ENCODE measurements around the gene ASB8. TPM values are rescaled to one million over a fixed set of nuclear protein-coding genes. Genes with fewer than 3 reads are reported as not detected.
"Not testable (repeated sequence)": the region's sequence is repeated elsewhere in the genome, so short reads cannot be mapped to it uniquely, and the experiment has no call there.

The ASB8 gene
- polyA plus RNA-seq, 1 experiment, result 30.1 TPM

DNA sequence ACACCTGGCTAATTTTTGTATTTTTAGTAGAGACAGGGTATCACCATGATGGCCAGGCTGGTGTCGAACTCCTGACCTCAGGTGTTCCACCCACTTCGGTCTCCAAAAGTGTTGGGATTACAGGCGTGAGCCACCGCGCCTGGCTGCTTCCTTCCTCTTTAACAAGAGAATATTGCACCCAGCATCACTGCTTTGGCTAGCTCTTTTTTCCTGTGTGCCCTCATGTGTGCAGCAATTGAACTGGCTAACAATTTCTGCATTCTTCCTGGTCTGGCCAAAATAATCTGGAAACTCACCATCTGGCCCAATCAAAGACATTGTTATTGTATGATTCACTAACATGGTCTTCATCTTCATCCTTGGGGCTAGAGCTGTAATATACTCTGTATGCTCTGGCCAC is 2.7 kb upstream of the ASB8 start:
- POLR2A ChIA-PET, result no interaction called here
- Histone ChIP-seq H3K4me3 (ENCODE audit: low read depth, low read length) (no peak overlapping the region), H3K27me3 (ENCODE audit: control insufficient read depth, insufficient read depth, low read length) (no peaks in the 10 kb centered on the region), H3K27ac (ENCODE audit: low read depth, low read length) (no peak overlapping the region), H3K9me3 (ENCODE audit: control insufficient read depth, insufficient read depth, low read length) (no peaks in the 10 kb centered on the region)
- TF ChIP-seq, protein P1, sequence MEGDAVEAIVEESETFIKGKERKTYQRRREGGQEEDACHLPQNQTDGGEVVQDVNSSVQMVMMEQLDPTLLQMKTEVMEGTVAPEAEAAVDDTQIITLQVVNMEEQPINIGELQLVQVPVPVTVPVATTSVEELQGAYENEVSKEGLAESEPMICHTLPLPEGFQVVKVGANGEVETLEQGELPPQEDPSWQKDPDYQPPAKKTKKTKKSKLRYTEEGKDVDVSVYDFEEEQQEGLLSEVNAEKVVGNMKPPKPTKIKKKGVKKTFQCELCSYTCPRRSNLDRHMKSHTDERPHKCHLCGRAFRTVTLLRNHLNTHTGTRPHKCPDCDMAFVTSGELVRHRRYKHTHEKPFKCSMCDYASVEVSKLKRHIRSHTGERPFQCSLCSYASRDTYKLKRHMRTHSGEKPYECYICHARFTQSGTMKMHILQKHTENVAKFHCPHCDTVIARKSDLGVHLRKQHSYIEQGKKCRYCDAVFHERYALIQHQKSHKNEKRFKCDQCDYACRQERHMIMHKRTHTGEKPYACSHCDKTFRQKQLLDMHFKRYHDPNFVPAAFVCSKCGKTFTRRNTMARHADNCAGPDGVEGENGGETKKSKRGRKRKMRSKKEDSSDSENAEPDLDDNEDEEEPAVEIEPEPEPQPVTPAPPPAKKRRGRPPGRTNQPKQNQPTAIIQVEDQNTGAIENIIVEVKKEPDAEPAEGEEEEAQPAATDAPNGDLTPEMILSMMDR (IDR thresholded peaks at IDR 0.05; ENCODE audit: low read depth, low read length), result no peak
- CTCF ChIA-PET, result interaction anchor here (1.4 kb wide), 1 partner anchor 29 kb away, joined by 4 read pairs; no protein-coding TSS in a partner anchor
- DNase-seq (ENCODE audit: low read depth, low spot score), result no peak

DNA sequence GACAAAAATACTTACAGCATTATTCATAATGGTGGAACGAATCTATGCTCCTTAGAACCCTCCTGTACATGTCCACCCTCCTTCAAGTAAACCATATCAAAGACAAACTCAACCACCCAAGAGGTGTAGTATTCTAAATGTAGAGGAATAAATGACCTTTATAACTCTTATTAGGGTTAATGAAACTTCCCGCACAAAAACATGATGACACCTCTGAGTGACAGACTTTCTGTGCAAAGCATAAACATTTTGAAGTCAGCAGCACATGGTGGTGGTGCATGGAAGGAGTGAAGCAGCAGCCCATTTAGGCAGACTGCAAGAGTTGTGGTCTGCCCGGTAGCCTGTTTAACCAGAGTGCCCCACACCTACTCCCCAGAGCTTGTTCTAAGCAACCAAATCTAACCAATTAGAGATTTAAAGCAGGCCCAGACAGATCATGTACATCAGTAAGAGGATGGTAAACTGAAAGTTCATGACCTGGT is 615 bp upstream of the ASB8 start:
- H3K9me3 ChIP-seq (ENCODE audit: control insufficient read depth, insufficient read depth, low read length), result no peaks in the 10 kb centered on the region
- H3K4me3 ChIP-seq (ENCODE audit: low read depth, low read length), result peak overlapping the region; percentile 99
- no peak overlapping the region for H3K27ac ChIP-seq (ENCODE audit: low read depth, low read length)
- DNase-seq (ENCODE audit: low read depth, low spot score), result no peak
- ChIA-PET CTCF (interaction anchor here (0.5 to 2.4 kb wide), 14 partner anchors 8 to 460 kb away, joined by 3 to 11 read pairs (median 4); partner anchors contain the start of gene CCDC184), POLR2A (interaction anchor here (0.6 to 1.9 kb wide), 2 partner anchors 9 to 52 kb away, joined by 7 to 8 read pairs; partner anchors contain the start of gene SENP1)
- TF ChIP-seq, protein P1 (IDR thresholded peaks at IDR 0.05; ENCODE audit: low read depth, low read length), result no peak
- H3K27me3 ChIP-seq (ENCODE audit: control insufficient read depth, insufficient read depth, low read length), result no peaks in the 10 kb centered on the region

DNA sequence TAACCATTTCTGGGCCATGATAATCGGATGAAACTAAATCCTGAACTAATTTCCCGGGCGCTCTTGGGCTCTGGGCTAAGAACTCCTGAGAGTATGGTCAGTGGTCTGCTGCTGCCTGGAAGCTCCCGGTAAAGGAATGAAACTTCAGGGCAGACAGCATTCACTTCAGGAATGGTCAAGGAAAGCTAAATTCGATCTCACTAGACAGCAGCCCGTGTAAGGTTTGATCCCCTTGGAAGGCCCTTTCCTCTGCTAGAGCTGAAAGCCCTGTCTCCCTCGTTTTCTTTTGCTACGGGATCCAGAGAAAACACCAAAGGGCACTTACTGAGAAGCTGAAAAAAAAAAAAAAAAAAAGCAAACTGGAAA is 680 bp downstream of the ASB8 start:
- TF ChIP-seq, protein P1 (IDR thresholded peaks at IDR 0.05; ENCODE audit: low read depth, low read length), result no peak
- POLR2A ChIA-PET, result interaction anchor here (0.6 to 1.9 kb wide), 3 partner anchors 10 to 526 kb away, joined by 3 to 10 read pairs (median 8); partner anchors contain the start of gene SENP1

DNA sequence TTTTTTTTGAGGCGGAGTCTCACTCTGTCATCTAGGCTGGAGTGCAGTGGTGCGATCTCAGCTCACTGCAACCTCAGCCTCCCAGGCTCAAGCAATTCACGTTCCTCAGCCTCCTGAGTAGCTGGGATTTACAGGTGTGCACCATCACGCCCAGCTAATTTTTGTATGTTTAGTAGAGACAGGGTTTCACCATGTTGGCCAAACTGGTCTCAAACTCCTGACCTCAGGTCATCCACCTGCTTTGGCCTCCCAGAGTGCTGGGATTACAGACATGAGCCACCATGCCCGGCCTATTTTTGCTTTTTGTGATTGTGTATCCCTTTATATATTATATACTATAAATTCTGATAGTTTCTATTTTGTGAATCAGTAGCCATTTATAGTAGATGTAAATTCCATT is 1.5 kb downstream of the ASB8 start:
- DNase-seq (ENCODE audit: low read depth, low spot score), result not testable (repeated sequence)
- CTCF ChIA-PET, result interaction anchor here (2.3 kb wide), 1 partner anchor 71 kb away, joined by 8 read pairs; no protein-coding TSS in a partner anchor
- POLR2A ChIA-PET, result interaction anchor here (1.1 kb wide), 1 partner anchor 14 kb away, joined by 5 read pairs; no protein-coding TSS in a partner anchor

More for the DNA sequence above, 680 bp downstream of the ASB8 start:
- Histone ChIP-seq H3K27ac (ENCODE audit: low read depth, low read length) (peak overlapping the region; percentile 31), H3K27me3 (ENCODE audit: control insufficient read depth, insufficient read depth, low read length) (no peaks in the 10 kb centered on the region), H3K9me3 (ENCODE audit: control insufficient read depth, insufficient read depth, low read length) (no peaks in the 10 kb centered on the region), H3K4me3 (ENCODE audit: low read depth, low read length) (peak overlapping the region; percentile 99)
- CTCF ChIA-PET, result interaction anchor here (0.6 to 2.3 kb wide), 7 partner anchors 11 to 461 kb away, joined by 3 to 11 read pairs (median 5); partner anchors contain the start of genes CCDC184 and PFKM
- no peak for DNase-seq (ENCODE audit: low read depth, low spot score)

DNA sequence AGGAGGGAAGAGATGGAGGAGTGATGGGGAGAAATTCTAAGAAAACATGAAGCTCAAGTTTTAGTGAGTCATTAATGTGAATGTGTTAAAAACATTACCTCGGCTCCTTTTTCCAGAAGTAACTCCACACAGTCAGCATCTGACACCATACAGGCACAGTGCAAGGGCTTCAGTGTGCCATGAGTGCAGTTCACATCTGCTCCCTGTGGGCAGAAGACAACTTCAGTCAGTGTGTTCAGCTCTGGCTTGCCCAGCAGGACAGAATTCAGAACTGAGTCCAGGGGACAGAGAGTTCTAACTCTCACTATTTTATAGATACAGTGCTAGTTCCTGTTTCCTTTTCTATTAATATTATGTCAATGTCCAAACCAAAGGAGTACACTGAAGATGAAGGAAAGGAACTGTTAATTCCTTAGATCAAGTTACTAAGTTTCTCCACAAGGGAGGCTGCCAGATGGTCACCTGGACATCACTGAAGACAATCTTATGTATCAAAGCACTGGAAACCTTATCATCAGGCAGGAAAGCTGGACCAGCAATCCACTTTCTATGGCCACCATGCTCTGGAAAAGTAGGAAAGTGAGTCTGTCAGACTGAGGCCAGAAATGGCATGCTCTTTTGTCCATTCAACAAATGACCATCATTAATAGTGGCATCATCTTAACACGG is 6.1 kb downstream of the ASB8 start:
- no peaks in the 10 kb centered on the region for H3K27me3 ChIP-seq (ENCODE audit: control insufficient read depth, insufficient read depth, low read length)
- CTCF ChIA-PET, result no interaction called here

More for the DNA sequence above, 1.5 kb downstream of the ASB8 start:
- not testable (repeated sequence) for H3K27me3 ChIP-seq (ENCODE audit: control insufficient read depth, insufficient read depth, low read length); H3K27ac ChIP-seq (ENCODE audit: low read depth, low read length); H3K9me3 ChIP-seq (ENCODE audit: control insufficient read depth, insufficient read depth, low read length); H3K4me3 ChIP-seq (ENCODE audit: low read depth, low read length)

More for the DNA sequence above, 6.1 kb downstream of the ASB8 start:
- no peaks in the 10 kb centered on the region for H3K9me3 ChIP-seq (ENCODE audit: control insufficient read depth, insufficient read depth, low read length)
- TF ChIP-seq, protein P1 (IDR thresholded peaks at IDR 0.05; ENCODE audit: low read depth, low read length), result no peak
- POLR2A ChIA-PET, result interaction anchor here (1.0 kb wide), 1 partner anchor 67 kb away, joined by 3 read pairs; no protein-coding TSS in a partner anchor
- no peak overlapping the region for H3K27ac ChIP-seq (ENCODE audit: low read depth, low read length)
- no peak for DNase-seq (ENCODE audit: low read depth, low spot score)
- H3K4me3 ChIP-seq (ENCODE audit: low read depth, low read length), result no peak overlapping the region
